ENCODE data around the gene VWA8. TPM values are rescaled to one million over a fixed set of nuclear protein-coding genes. Genes with fewer than 3 reads are reported as not detected.
A peak's percentile ranks its signal among the peaks of the same experiment; 100 is the strongest.

VWA8 gene
- polyA plus RNA-seq, 1 of the 3 experiments (the other 2 are of a cell fraction): 5.5 TPM

- H3K4me3 ChIP-seq (ENCODE audit: low read depth in 2 of 2, low read length in 1 of 2): no peak overlapping the region
- H4K20me1 ChIP-seq (ENCODE audit: insufficient read depth): no peaks in the 10 kb centered on the region
- no peaks in the 10 kb centered on the region for H3K9me3 ChIP-seq
- 88% methylated on average over 2 of the region's 2 CpGs for WGBS (ENCODE audit: low lambda C conversion rate)
- H3K4me2 ChIP-seq: 0 out of 2 replicates have a peak overlapping the region, but pooled peaks have one; percentile 53
- no peak overlapping the region for H3K27ac ChIP-seq (ENCODE audit: low read depth in 2 of 2, low read length in 1 of 2)
- no peaks in the 10 kb centered on the region for H3K79me2 ChIP-seq (ENCODE audit: insufficient read depth)
- no peak for TF ChIP-seq MAX (IDR thresholded peaks at IDR 0.05; ENCODE audit: low read depth)
- no peak for TF ChIP-seq USF2 (IDR thresholded peaks at IDR 0.05; ENCODE audit: borderline replicate concordance, low read depth, low read length)
- TF ChIP-seq MEF2A (IDR thresholded peaks at IDR 0.05; ENCODE audit: borderline replicate concordance, low read depth): no peak
- no peak for TF ChIP-seq RXRA (IDR thresholded peaks at IDR 0.05; ENCODE audit: borderline replicate concordance, low read depth)
- TF ChIP-seq SIN3A (IDR thresholded peaks at IDR 0.05; ENCODE audit: borderline replicate concordance, low read depth, low read length): no peak
- no peak for TF ChIP-seq ZBTB33 (IDR thresholded peaks at IDR 0.05; ENCODE audit: borderline replicate concordance, low read depth)
- no peak for TF ChIP-seq REST (IDR thresholded peaks at IDR 0.05; ENCODE audit: low read depth, low read length)
- TF ChIP-seq PBX3 (IDR thresholded peaks at IDR 0.05): no peak
- TF ChIP-seq TEAD4 (IDR thresholded peaks at IDR 0.05; ENCODE audit: borderline replicate concordance, insufficient read depth): no peak
- no peak for TF ChIP-seq GABPA (IDR thresholded peaks at IDR 0.05; ENCODE audit: low read depth)
- no peak for TF ChIP-seq TAF1 (IDR thresholded peaks at IDR 0.05; ENCODE audit: borderline replicate concordance, low read depth, low read length)
- TF ChIP-seq YY1 (IDR thresholded peaks at IDR 0.05; ENCODE audit: low read depth): no peak
- H3K4me1 ChIP-seq (ENCODE audit: control insufficient read depth in 1 of 2, insufficient read depth in 2 of 2, low read depth in 1 of 2, low read length in 1 of 2): peaks cover 0 to 7% of the 10 kb centered on the region in 2 experiments
- no peaks in the 10 kb centered on the region for H3K9me2 ChIP-seq
- H3K36me3 ChIP-seq (replicated peaks in 1 of 2; ENCODE audit: control insufficient read depth in 1 of 2, insufficient read depth in 2 of 2, low read length in 1 of 2): no peaks in the 10 kb centered on the region
- H3K27me3 ChIP-seq (ENCODE audit: insufficient read depth): no peaks in the 10 kb centered on the region
- DNase-seq: no peak
- H2AFZ ChIP-seq (ENCODE audit: low read depth): no peak overlapping the region
- peaks cover 3% of the 10 kb centered on the region for H3F3A ChIP-seq (replicated peaks; ENCODE audit: insufficient read depth)
- ChIA-PET CTCF (interaction anchor here (1.2 kb wide), 1 partner anchor 11 kb away, joined by 4 read pairs; no protein-coding TSS in a partner anchor), POLR2A (no interaction called here)
- H3K9ac ChIP-seq: no peak overlapping the region
Measured at GRCh38 chr13:42002066-42002465, 41.2 kb upstream of the VWA8 start.
